ENCODE measurements around the gene ZNF512.
"Not testable (repeated sequence)": the region's sequence is repeated elsewhere in the genome, so short reads cannot be mapped to it uniquely, and the experiment has no call there.

Gene ZNF512, protein sequence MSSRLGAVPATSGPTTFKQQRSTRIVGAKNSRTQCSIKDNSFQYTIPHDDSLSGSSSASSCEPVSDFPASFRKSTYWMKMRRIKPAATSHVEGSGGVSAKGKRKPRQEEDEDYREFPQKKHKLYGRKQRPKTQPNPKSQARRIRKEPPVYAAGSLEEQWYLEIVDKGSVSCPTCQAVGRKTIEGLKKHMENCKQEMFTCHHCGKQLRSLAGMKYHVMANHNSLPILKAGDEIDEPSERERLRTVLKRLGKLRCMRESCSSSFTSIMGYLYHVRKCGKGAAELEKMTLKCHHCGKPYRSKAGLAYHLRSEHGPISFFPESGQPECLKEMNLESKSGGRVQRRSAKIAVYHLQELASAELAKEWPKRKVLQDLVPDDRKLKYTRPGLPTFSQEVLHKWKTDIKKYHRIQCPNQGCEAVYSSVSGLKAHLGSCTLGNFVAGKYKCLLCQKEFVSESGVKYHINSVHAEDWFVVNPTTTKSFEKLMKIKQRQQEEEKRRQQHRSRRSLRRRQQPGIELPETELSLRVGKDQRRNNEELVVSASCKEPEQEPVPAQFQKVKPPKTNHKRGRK

GRCh38 chr2:27582695-27583389 lies at the start of gene ZNF512:
TSS of gene ZNF512 (plus strand) at chr2:27583042. CDS start at chr2:27583113, 71 bp downstream.
- DNase-seq (ENCODE audit: low read depth): peak; percentile 76

GRCh38 chr2:27537287-27537686 lies 45.6 kb upstream of the ZNF512 start:
- DNase-seq (ENCODE audit: low read depth): no peak

DNA sequence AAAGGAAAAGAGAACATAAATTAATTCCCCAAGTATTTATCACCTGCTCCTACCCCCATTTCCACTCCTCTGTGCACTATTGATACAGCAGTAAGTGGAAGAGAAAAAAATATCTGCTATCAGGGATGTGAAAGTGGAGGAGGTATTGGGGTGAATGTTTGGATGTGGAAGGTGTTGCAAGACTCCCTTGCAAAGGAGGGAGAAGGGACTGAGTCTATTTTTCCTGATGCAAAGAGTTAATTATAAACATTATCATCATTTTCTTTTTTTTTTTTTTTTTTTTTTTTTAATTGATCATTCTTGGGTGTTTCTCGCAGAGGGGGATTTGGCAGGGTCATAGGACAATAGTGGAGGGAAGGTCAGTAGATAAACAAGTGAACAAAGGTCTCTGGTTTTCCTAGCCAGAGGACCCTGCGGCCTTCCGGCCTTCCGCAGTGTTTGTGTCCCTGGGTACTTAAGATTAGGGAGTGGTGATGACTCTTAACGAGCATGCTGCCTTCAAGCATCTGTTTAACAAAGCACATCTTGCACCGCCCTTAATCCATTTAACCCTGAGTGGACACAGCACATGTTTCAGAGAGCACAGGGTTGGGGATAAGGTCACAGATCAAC lies 43.9 kb upstream of the ZNF512 start:
- DNase-seq (ENCODE audit: low read depth): not testable (repeated sequence)

DNA sequence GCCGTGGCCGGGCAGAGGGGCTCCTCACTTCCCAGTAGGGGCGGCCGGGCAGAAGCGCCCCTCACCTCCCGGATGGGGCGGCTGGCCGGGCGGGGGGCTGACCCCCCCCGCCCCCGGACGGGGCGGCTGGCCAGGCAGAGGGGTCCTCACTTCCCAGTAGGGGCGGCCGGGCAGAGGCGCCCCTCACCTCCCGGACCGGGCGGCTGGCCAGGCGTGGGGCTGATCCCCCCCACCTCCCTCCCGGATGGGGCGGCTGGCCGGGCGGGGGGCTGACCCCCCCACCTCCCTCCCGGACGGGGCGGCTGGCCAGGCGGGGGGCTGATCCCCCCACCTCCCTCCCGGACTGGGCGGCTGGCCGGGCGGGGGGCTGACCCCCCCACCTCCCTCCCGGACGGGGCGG lies 43.2 kb upstream of the ZNF512 start:
- not testable (repeated sequence) for DNase-seq (ENCODE audit: low read depth)

DNA sequence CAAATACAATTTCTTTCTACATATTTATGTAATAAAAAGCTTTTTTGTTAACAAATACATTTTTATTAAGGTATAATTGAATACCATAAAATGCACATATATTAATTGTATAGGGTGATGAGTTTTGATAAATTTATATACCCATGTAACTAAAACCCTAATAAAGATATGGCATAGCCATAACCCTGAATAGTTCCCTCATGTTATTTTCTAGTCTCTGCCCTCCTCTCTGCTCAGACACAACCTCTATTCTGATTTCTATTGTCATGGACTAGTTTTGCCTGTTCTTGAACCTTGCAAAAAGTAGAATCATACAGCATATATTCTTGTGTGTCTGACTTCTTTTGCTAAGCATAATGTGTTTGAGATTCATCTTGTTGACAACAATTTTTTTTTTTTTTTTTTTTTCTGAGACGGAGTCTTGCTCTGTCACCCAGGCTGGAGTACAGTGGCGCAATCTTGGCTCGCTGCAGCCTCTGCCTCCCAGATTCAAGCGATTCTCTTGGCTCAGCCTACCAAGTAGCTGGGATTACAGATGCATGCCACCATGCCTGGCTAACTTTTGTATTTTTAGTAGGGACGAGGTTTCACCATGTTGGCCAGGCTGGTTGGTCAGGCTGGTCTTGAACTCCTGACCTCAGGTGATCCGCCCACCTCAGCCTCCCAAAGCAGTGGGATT lies 38.6 kb upstream of the ZNF512 start:
- DNase-seq (ENCODE audit: low read depth): no peak

GRCh38 chr2:27545348-27546141 lies 37.3 kb upstream of the ZNF512 start:
- no peak for DNase-seq (ENCODE audit: low read depth)

DNA sequence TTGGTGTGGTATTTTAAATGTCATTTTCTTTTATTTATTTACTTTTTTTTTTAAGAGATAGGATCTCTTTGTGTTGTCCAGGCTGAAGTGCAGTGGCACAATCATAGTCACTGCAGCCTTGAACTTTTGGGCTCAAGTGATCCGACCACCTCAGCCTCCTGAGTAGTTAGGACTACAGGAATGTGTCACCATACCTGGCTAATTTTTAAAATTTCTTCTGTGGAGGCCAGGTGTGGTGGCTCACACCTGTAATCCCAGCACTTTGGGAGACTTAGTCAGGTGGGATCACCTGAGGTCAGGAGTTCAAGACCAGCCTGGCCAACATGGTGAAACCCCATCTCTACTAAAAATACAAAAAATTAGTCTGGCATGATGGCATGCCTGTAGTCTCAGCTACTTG lies 33.5 kb upstream of the ZNF512 start:
- DNase-seq (ENCODE audit: low read depth): no peak

GRCh38 chr2:27551514-27551913 lies 31.3 kb upstream of the ZNF512 start:
- no peak for DNase-seq (ENCODE audit: low read depth)

- no peak for DNase-seq (ENCODE audit: low read depth)
Observed at GRCh38 chr2:27552941-27553340, 29.9 kb upstream of the ZNF512 start.

GRCh38 chr2:27554451-27554850 lies 28.4 kb upstream of the ZNF512 start:
- DNase-seq (ENCODE audit: low read depth): not testable (repeated sequence)

DNA sequence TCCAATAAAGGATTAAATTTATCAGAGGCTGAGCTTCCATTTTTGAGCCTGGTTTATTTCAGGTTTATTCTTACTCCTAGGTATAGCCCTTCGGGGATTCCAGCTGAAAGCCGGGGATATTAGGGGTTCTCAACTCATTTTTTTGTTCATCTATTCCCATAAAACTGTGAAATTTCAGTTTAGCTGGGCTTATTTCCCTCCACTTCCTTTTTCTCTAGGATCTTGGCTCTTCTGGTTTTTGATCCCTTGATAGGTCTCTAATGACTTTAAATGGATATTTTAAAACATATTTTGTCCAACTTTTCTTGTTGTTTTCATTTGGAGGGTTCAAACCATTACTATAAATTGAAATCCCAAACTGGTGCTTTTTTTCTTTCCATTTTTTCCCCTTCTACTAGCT lies 23.6 kb upstream of the ZNF512 start:
- DNase-seq (ENCODE audit: low read depth): no peak

- no peak for DNase-seq (ENCODE audit: low read depth)
Observed at GRCh38 chr2:27561060-27561459, 21.8 kb upstream of the ZNF512 start.

- DNase-seq (ENCODE audit: low read depth): no peak
Observed at GRCh38 chr2:27566628-27567027, 16.2 kb upstream of the ZNF512 start.

GRCh38 chr2:27569398-27569797 lies 13.4 kb upstream of the ZNF512 start:
- no peak for DNase-seq (ENCODE audit: low read depth)

DNA sequence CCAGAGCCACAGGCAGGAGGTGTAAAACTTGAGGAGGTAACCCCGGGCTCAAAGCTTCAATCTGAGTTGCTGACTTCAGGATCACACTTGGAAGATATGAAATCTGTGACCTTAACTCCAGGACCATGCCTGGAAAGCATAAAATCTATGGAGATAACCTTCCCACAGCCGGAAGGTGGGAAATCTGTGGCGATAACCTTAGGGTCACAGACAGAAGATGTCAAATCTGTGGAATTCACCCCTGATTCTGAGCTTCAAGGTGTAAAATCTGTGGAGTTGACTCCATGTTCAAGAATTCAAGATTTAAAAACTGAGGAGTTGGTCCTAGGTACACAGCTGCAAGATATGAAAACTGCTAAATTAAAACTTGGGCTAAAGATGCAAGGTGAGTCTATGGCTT lies 11.6 kb upstream of the ZNF512 start:
- no peak for DNase-seq (ENCODE audit: low read depth)

GRCh38 chr2:27571681-27572080 lies 11.2 kb upstream of the ZNF512 start:
- DNase-seq (ENCODE audit: low read depth): no peak

DNA sequence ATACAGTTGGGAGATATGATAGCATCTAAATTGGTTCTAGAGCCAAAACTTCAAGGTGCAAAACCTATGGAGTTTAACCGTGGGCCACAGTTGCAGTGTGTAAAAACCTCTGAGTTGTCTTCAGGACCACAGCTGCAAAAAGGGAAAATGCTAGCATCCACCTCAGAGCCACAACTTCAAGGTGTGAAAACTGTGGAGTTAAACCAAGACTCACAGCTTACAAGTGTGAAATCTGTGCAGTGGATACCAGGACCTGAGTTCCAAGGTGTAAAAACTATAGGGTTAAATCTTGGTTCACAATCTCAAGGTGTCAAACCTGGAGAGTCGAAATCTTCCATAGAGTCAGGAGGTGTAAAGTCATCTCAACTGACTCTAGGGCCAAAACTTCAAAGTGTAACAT lies 10.4 kb upstream of the ZNF512 start:
- DNase-seq (ENCODE audit: low read depth): no peak

- DNase-seq (ENCODE audit: low read depth): no peak
Observed at GRCh38 chr2:27572998-27573429, 9.8 kb upstream of the ZNF512 start.

- DNase-seq (ENCODE audit: low read depth): no peak
Observed at GRCh38 chr2:27573452-27573851, 9.4 kb upstream of the ZNF512 start.

GRCh38 chr2:27581417-27582128 lies 1.3 kb upstream of the ZNF512 start:
- DNase-seq (ENCODE audit: low read depth): no peak
